DMS53 (cell line): ENCODE results near the gene NAT9.

Experiments
- DNase-seq: peaks from one replicate; lab custom pipeline; 2025; lab: John Stamatoyannopoulos, UW

NAT9 gene

GRCh38 chr17:74728702-74729075, 47.5 kb downstream of the NAT9 start:
- no peak for DNase-seq

DNA sequence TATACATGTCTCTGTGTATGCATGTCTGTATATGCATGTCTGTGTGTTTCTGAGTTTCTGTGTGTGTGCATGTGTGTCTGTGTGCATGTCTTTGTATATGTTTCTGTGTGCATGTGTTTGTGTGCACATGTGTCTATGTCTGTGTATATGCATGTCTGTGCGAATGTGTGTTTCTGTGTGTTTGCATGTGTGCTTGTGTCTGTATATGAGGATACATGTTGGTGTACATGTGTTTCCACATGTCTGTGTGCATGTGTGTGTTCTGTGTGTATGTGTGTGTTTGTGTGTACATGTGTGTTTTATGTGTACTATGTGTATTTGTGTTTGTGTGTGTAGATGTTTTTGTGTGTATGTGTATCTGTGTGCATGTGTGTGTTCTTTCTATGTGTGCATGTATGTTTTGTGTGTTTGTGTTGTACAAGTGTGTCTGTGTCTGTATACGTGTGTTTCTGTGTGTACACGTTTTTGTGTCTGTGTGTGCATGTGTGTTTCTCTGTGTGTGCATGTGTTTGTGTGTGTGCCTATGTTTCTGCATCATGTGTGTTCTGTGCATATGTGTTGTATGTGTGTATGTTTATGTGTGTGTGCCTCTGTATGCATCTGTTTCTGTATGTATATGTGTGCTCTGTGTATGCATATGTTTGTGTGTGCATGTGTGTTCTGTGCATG, 48.0 kb downstream of the NAT9 start:
- no peak for DNase-seq

- no peak for DNase-seq
Measured at GRCh38 chr17:74725111-74725510, 51.0 kb downstream of the NAT9 start.

GRCh38 chr17:74723891-74724290, 52.3 kb downstream of the NAT9 start:
- DNase-seq: no peak

GRCh38 chr17:74722782-74723181, 53.4 kb downstream of the NAT9 start:
- no peak for DNase-seq
